GM19463 (cell line): ENCODE results near the gene CASZ1.

ENCODE experiments used
- ATAC-seq: cut with Tn5 transposase; IDR thresholded peaks from one replicate; pipeline ENCODE4 v1.9.1; 2021; ENCODE audit warnings: mild to moderate bottlenecking, moderate library complexity; ENCODE audit not compliant: unreplicated experiment

The CASZ1 gene

DNA sequence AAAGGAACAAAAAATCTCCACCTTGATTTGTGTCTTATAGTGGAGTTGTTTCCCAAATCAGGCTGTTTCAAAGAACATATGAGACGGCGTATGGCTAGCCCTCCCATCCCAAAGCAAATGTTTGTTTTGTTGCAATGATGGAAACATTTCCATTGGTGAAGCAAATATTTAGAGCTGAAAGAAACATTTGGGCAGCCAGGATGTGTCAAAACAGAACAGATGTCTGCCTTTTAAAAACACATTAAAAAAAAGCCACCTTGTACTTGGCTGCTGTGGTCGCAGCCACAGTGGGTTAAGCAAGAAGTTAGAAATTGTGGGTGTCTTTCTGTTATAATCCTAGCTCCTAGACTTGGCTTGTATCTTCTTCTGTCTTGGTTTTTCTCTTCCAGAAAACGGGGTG lies 205.4 kb downstream of the CASZ1 start:
- ATAC-seq = no peak

DNA sequence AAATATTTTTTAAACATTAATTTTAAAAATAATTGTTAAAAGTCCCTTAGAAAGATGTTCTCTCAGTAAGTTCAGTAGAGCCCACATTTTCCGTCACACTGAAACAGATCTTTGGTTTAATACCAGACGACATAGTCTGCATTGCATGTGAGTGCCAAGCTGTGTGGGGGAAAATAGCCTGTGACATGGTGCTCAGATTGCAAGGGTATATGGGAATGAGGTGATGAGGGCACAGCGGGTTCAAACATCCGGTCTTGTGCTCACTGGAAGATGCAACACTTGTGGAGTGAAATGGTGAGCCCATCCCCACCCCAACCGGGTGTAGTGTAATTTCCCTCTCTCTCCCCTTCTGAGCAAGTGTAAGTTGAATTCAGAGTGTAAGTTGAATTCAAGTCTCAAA lies 207.4 kb downstream of the CASZ1 start:
- ATAC-seq = no peak

DNA sequence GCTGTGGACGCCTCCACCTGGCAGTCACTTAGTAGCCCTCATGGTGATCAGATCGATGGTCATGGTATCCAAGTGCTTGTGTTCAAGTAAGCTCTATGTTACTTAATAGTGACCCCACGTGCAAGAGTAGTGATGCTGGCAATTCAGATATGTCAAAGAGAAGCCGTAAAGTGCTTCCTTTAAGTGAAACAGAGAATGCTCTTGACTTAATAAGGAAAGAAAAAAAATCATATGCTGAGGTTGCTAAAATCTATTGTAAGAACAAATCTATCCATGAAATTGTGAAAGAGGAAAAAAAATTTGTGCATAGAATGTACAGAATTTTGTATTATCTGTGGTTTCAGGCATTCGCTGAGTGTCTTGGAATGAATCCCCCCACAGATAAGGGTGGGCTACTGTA lies 207.8 kb downstream of the CASZ1 start:
- no peak for ATAC-seq
